ENCODE data around the gene POLR2I. TPM values are rescaled to one million over a fixed set of nuclear protein-coding genes. Genes with fewer than 3 reads are reported as not detected.

POLR2I gene
- total RNA-seq, 1 experiment from 2014 or later: 146 TPM

- Histone ChIP-seq H4K91ac (ENCODE audit: insufficient read length, low read depth, low read length) (no peak overlapping the region), H2BK5ac (ENCODE audit: insufficient read length, low read length) (no peak overlapping the region), H3K18ac (ENCODE audit: insufficient read length, low read depth, low read length) (no peak overlapping the region), H3K4me1 (ENCODE audit: insufficient read depth, low read length) (no peaks in the 10 kb centered on the region), H2AK5ac (ENCODE audit: insufficient read length, low read length) (no peak overlapping the region), H3T11ph (ENCODE audit: low read length) (no peak overlapping the region), H2BK120ac (ENCODE audit: low read depth, low read length, poor library complexity, severe bottlenecking) (no peak overlapping the region), H4K5ac (ENCODE audit: insufficient read length, low read depth, low read length) (no peak overlapping the region), H3K79me2 (ENCODE audit: insufficient read depth, low read length) (no peaks in the 10 kb centered on the region), H4K20me1 (ENCODE audit: control insufficient read depth, insufficient read depth, insufficient read length) (peaks cover 2% of the 10 kb centered on the region), H3K27me3 (ENCODE audit: insufficient read depth, low read length) (no peaks in the 10 kb centered on the region), H2BK12ac (ENCODE audit: insufficient read length, low read depth, low read length) (no peak overlapping the region), H3K4me2 (ENCODE audit: insufficient read depth, insufficient read length, low read length) (no peak overlapping the region), H3K56ac (ENCODE audit: insufficient read length, low read depth, low read length) (no peak overlapping the region), H3K4ac (ENCODE audit: low read depth, low read length) (no peak overlapping the region), H2AFZ (ENCODE audit: low read length) (no peak overlapping the region), H3K23ac (ENCODE audit: insufficient read length, low read depth, low read length) (no peak overlapping the region), H3K27ac (ENCODE audit: insufficient read length, low read depth, low read length) (no peak overlapping the region), H3K23me2 (ENCODE audit: insufficient read length, low read depth, low read length, poor library complexity, severe bottlenecking) (no peaks in the 10 kb centered on the region), H2BK15ac (ENCODE audit: low read depth, low read length) (no peak overlapping the region), H4K8ac (replicated peaks; ENCODE audit: insufficient read length, low read depth, low read length) (no peak overlapping the region), H3K14ac (ENCODE audit: insufficient read depth, low read length) (no peak overlapping the region), H3K79me1 (ENCODE audit: insufficient read depth, low read depth, low read length, poor library complexity, severe bottlenecking) (no peaks in the 10 kb centered on the region), H2BK20ac (ENCODE audit: low read depth, low read length, poor library complexity, severe bottlenecking) (no peak overlapping the region), H3K9ac (ENCODE audit: extremely low read depth, insufficient read length, low read length) (no peak overlapping the region), H3K9me3 (ENCODE audit: control insufficient read depth, low read depth, low read length) (no peaks in the 10 kb centered on the region)
- H3K9me3 Mint-ChIP-seq: no peaks in the 10 kb centered on the region
- H3K27me3 Mint-ChIP-seq (ENCODE audit: low read depth): no peaks in the 10 kb centered on the region
- no peak for TF ChIP-seq CTCF (conservative IDR thresholded peaks at IDR 0.05)
- no peaks in the 10 kb centered on the region for H3K4me1 Mint-ChIP-seq
- WGBS (ENCODE audit: extremely low coverage, insufficient read length, low lambda C conversion rate): no CpG with 5 or more reads among the region's 7 CpGs
- peaks cover 51 to 81% (median 73%) of the 10 kb centered on the region in 3 experiments; a peak in 6 of 7 replicates for H3K36me3 Mint-ChIP-seq (ENCODE audit: insufficient read depth in 1 of 3, low read depth in 3 of 3)
- H3K27ac Mint-ChIP-seq: no peak overlapping the region
- DNase-seq: no peak
- no peak overlapping the region for H3K4me3 Mint-ChIP-seq
Measured at GRCh38 chr19:36081894-36082293, 32.8 kb downstream of the POLR2I start.

All from H9 (cell line).